ENCODE results near the gene NTN5.
"Not testable (repeated sequence)": the region's sequence is repeated elsewhere in the genome, so short reads cannot be mapped to it uniquely, and the experiment has no call there.

NTN5 gene

GRCh38 chr19:48696353-48697010, 23.7 kb upstream of the NTN5 start:
- no peak for DNase-seq (ENCODE audit: low read depth)

DNA sequence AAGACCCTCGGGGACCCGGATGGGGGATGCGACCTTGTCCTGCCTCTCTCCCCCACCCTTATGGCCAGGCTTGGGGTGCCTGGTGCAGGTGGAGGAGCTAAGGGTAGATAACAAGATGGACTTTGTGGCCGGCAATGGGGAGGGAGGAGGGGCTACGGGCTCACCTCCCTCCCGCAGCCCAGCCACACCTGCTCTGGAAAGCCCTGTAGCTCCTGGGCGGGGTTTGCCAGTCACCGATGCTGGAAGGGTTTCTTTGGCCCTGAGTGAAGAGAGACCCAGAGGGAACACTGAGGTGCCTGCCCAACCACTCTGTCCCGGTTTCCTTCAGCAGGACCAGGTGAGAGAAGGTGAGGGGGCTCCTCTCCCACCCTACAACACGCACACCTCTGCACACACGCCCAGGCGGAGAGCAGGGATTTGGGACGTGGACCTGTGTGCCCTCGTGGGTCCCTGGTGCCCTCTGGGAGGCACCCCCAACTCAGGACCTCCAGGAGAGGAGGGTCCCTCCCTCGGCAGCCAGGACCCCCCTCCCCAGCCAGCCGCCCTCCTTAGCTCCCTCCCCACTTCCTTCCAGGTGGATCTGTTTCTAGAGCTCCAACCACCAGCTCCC, 23.0 kb upstream of the NTN5 start, which contains the start of gene FUT2:
Gene FUT2, plus strand, starts transcription at position 229 of the 610 bp plus-strand sequence. CDS start 6,986 bp downstream, outside the sequence.
- DNase-seq (ENCODE audit: low read depth): no peak

GRCh38 chr19:48693629-48694028, 20.8 kb upstream of the NTN5 start:
- not testable (repeated sequence) for DNase-seq (ENCODE audit: low read depth)

DNA sequence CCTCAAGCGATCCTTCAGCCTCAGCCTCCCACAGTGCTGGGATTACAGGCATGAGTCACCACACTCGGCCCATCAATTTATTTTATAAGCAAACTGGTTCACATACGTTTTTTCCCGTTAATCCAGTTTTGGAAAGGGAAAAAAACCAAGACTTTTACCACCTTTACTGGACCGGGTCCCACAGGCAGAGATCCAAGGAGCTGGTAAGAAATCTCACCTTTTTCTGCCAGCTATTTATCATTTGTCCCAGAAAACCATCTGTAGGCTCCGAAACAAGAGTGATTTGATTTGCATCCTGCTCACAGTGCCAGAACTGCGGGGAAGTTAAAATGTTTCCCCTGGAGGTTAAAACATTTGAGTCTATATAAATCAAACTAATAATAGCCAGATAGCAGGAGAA, 16.6 kb upstream of the NTN5 start:
- no peak for DNase-seq (ENCODE audit: low read depth)

DNA sequence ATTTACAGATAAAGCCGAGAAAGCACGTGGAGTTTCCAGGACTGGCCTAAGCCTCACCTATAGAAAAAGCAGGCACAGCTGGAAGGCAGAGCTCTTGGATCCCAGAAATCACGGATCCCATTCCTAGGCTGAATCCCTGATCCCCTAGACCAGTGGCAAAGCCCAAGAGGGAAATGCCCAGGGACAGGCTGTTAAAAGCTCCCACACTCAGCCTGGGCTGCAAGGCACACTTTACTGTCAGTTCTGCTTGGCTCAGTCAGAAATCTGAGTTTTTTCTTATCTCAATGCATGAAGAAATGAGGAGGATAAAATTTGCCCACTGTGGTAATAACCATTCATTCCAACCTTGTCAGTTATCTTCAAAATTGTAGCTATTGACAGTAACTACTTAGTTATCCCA, 15.0 kb upstream of the NTN5 start:
- DNase-seq (ENCODE audit: low read depth): no peak

- DNase-seq (ENCODE audit: low read depth): not testable (repeated sequence)
Measured at GRCh38 chr19:48686637-48687036, 13.8 kb upstream of the NTN5 start.

DNA sequence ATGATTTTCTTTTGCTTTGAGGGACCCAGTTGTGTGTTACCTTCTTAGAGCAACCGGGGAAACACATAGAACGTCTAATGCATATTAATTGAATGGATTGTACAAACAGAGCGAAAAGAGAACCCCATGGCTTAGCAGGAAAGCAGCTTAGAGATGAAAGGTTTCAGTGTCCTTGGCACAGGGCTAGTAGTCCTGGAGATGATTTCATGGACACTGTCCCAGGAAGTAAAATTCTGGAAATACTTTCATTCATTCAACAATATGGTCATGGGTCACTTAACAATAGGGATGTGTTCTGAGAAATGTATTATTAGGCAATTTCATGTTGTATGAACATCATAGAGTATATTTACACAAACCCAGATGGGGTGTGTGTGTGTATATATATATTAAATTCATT, 13.3 kb upstream of the NTN5 start:
- no peak for DNase-seq (ENCODE audit: low read depth)

- DNase-seq (ENCODE audit: low read depth): no peak
Measured at GRCh38 chr19:48685583-48685982, 12.8 kb upstream of the NTN5 start.

DNA sequence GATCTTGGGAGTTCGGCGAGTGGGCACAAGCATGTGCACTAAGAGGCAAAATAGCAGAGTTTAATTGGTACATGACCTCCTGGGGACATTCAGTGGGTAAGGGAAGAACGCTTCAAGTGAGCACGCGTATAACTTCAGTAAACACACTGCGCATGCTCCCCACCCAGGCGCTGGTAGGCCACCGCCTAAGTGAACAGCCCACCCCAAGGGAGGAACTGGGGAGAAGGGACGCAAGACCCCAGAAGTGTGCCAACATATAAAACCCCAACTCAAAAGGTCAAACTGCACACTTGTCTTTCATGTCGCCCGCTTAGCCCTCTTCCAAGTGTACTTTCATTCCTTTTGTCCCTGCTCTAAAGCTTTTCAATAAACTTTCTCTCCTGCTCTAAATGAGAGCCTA, 10.5 kb upstream of the NTN5 start:
- DNase-seq (ENCODE audit: low read depth): no peak

DNA sequence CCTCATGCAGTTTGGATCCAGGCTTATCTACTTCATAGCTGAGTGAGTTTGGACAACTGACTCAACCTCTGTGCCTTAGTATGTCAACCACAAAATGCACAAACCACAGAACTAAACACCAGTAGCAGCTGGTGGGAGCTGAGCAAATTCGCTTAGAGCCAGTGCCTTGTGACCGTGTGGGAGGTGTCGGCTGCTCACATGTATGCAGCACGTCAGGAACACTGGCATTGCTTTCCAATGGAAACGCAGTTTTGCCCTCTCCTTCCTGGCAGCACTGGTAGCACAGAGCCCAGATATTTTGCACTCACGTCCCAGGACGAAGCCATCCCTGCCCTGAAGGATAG, 8.3 kb upstream of the NTN5 start:
- DNase-seq (ENCODE audit: low read depth): no peak

- DNase-seq (ENCODE audit: low read depth): no peak
Measured at GRCh38 chr19:48680436-48681126, 7.8 kb upstream of the NTN5 start.

GRCh38 chr19:48680006-48680405, 7.2 kb upstream of the NTN5 start:
- not testable (repeated sequence) for DNase-seq (ENCODE audit: low read depth)

GRCh38 chr19:48678201-48678600, 5.4 kb upstream of the NTN5 start:
- DNase-seq (ENCODE audit: low read depth): no peak

DNA sequence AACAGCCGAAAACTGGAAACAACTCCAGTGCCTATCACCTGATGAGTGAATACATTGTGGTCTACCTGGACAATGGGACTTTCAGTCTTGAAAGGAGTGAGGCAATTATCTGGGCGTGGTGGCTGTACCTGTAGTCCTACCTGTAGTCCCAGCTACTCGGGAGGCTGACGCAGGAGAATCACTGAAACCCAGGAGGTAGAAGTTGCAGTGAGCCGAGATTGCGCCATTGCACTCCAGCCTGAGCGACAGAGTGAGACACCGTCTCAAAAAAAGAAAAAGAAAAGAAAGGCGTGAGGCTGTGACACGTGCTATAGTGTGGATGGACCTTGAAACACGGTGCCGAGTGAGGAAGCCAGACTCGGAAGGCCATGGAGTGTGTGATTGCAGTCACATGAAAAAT, 4.1 kb upstream of the NTN5 start:
- DNase-seq (ENCODE audit: low read depth): no peak

DNA sequence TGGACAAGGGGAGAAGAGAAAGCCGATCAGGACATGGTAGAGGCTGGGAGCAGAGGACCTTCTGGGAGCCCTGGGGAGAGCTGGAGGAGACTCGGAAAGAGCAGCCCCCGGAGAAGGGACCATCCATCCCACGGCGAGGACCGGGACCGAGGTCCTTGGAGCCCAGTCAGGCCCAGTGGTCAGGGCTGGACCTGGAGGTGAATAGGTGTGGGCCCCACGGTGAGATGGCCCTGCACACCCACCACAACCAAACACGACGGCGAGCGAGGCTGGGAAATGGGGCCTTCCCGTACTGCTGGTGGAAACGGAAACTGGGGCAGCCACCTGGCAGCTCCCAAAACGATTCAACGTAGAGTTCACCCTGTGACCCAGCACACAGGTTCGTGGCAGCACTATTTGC, 3.7 kb upstream of the NTN5 start:
- DNase-seq (ENCODE audit: low read depth): no peak

- peak; percentile 36 for DNase-seq (ENCODE audit: low read depth)
Measured at GRCh38 chr19:48674921-48675824, 2.4 kb upstream of the NTN5 start.

GRCh38 chr19:48674216-48674809, 1.5 kb upstream of the NTN5 start:
- DNase-seq (ENCODE audit: low read depth): no peak

GRCh38 chr19:48673436-48674100, 751 bp upstream of the NTN5 start:
- no peak for DNase-seq (ENCODE audit: low read depth)

DNA sequence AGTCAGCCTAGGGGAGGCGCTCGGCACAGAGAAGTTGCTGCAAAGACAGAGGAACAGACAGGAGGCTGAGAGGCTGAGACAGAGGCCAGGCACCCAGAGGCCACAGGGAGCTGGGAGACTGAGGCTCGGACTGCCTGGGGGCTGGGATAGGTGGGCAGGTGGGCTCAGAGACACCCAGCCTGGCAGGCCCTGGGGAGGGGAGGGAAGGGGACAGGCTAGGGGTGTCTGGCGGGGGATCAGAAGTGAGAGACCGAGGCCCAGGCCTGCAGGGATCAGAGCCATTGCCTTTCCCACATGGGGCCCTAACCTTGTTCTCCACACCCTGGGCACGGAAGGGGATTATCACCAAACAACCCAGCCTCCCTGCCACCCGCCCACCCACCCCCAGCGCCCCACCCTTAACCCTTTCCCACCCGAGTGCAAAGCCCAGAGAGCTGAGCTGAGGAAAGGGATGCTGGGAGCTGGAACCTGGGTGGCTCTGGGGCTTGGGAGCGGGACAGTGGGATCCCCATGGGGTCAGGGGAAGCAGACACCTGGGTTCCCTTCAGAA, 1.3 kb downstream of the NTN5 start:
- no peak for DNase-seq (ENCODE audit: low read depth)

- DNase-seq (ENCODE audit: low read depth): no peak
Measured at GRCh38 chr19:48670699-48671445, 1.9 kb downstream of the NTN5 start.
